H1 (cell line): ENCODE results near the gene FRS2. TPM values are rescaled to one million over a fixed set of nuclear protein-coding genes. Genes with fewer than 3 reads are reported as not detected.

Experiments used
- CHD7 ChIP-seq: fragments of 300-600 bp; sonication (generic); IDR thresholded peaks from 2 replicates; pipeline ENCODE4 v1.7.1; 2012; ENCODE audit warnings: low read length, moderate library complexity, mild to moderate bottlenecking, inconsistent platforms; ENCODE audit not compliant: insufficient replicate concordance
- GABPA ChIP-seq: IDR thresholded peaks from 2 replicates; pipeline ENCODE4 v1.6.1; 2011; ENCODE audit warnings: mild to moderate bottlenecking, low read length, moderate library complexity, borderline replicate concordance; ENCODE audit not compliant: insufficient read depth
- NRF1 ChIP-seq: IDR thresholded peaks from 2 replicates; pipeline ENCODE4 v1.6.1; 2011; ENCODE audit warnings: mild to moderate bottlenecking, low read depth, low read length, improper control_type of control experiment
- POLR2AphosphoS5 ChIP-seq: IDR thresholded peaks from 2 replicates; pipeline ENCODE4 v1.6.1; 2011; ENCODE audit warnings: low read depth, low read length
- TEAD4 ChIP-seq: IDR thresholded peaks from 2 replicates; pipeline ENCODE4 v1.6.1; 2012; ENCODE audit warnings: low read depth, low read length, inconsistent platforms, mixed read lengths
- polyA plus RNA-seq, 7 experiments: library from polyadenylated mRNA; depleted of rRNA in 3 of 7; stranded (reverse) in 5 of 7; unstranded in 2 of 7; fragments of >200 nt in 5 of 7; fragments of 200-250 nt in 2 of 7; gene quantifications; 1 replicate in 5 of 7; 2 replicates in 1 of 7; 4 replicates in 1 of 7; pipeline versions ENCODE4 v1.2.1 to v1.2.3, GENCODE V29; 2011 to 2013; ENCODE audit warnings: missing spikeins in 2 of 7, mixed read lengths in 2 of 7
- total RNA-seq: library from RNA; stranded (reverse); fragmentation: NEBNext Ultra II Directional; extraction: Animal tissue kit (Norgen Biotek cat#: 25700); gene quantifications from 2 replicates; pipeline ENCODE4 v1.2.1, GENCODE V29; 2021

FRS2 gene
- total and polyA plus RNA-seq, 2 of the 8 experiments (the other 6 are each of a cell fraction or from before 2014, with no cell fraction given) = 10.3 to 35.8 TPM

- TF ChIP-seq CHD7 (no peak), GABPA (no peak), POLR2AphosphoS5 (no peak), TEAD4 (no peak), NRF1 (no peak)
Observed at GRCh38 chr12:69457433-69457832, 12.8 kb upstream of the FRS2 start (continued).
